TTC549 (cell line): Measurements from ENCODE around the gene MTMR3.

Experiments
- FAIRE-seq: peaks from 2 replicates; lab custom pipeline; 2012; peaks lifted over from hg19 to GRCh38; lab: Jason Lieb, UNC

Gene MTMR3

DNA sequence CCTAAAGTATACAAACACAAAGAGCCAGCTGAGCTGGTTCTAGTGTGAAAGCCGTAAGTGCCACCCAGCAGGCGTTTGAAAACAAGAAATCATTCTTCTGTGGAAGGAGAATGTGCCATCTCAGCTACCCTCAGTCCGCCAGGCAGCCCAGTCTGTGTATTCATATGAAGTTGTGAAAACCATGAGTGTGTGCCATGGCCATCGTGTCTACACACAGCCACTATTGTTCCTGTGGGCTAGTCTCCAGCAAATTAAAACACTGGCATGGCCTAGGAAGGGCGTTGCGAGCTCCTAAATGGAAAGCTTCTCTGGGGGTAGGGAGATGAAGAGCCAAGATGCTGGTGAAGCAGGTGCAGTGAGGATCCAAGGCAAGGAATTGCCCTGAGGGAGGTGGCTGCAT, 145.8 kb downstream of the MTMR3 start:
- FAIRE-seq: no peak

DNA sequence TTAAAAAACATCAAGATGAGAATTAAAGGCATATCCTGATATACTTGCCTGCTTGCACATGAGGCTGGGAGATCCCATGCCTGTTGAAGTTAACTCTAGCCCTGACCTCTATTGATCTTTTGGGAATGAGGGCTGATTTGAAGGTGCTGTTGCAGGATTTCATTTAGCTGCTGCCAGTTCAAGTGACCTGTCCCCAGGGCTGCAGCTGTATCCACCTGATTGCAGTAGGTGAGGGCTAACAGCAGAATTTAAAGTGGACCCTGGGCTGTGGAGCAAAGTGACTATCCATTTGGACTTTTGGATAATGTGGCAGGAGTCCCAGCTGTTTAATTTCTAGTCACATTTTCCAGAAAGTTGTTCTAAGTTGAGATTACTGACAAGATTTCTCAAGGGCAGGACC, 146.5 kb downstream of the MTMR3 start:
- no peak for FAIRE-seq

DNA sequence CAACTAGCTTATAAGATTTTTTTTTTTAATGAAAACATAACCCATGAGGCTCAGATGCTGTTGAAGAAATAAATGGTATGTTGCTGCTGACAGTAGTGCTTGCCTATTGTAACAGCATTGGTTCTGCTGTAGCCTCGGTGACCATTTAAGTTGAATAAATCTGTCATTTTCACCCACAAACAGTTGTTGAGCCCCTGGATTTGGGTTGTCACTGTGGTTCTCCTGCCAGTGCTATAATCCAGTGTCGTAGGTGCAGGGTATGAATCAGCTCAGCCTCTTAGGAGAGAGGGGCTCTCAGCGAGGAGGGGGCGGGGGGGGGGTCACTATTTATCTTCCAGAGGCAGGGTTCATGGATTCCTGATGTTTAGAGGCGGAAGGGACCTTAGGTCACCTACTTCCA, 147.4 kb downstream of the MTMR3 start:
- FAIRE-seq: no peak

DNA sequence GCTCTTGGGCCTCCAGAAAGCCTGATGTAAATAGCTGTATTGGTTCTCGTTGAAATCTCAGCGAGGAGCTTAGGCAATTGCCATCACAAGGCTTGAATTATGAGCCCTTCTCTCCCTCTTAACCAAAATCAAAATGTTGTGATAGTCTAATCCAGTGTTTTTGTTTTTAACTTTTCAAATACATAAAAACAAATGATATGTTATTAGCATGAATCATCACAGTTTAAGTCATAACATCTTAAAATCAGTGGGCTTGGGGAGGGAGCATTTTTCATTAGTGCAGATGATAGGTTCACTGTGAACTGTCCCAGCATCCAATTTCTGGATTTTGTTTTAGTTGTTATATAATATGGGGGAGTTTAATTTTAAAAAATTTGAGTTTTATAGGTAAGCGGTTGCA, 148.4 kb downstream of the MTMR3 start:
- no peak for FAIRE-seq

DNA sequence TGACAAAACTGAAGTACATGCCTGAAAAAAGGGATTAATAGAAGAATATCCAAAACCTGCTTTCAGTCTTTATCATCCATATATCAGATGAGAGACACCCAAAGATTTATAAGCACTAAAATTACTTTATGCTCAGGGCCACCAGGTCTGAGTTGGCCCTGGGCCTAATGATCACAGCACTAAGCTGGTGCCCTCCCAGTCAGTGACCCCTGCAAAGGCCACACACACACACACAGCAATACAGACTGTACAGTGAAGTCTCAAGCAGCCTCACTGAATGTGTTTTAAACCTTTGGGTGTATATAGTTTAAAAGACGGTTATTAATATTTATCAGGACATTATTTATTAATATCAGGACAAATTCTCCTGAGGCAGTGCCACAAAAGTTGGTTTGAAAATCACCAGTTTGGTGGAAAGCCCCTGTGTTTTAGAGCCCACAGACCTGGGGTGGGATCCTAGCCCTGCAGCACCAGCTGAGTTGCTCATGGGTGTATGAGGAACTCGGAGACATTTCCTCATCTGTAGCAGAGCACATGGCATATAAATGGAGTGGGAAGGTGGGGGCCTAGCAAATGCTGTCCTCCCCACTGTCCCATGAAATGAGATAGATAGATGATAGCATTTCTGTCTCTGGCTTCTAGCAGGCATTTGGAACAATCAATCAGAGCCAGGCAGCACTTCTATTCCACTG, 148.9 kb downstream of the MTMR3 start:
- no peak for FAIRE-seq

DNA sequence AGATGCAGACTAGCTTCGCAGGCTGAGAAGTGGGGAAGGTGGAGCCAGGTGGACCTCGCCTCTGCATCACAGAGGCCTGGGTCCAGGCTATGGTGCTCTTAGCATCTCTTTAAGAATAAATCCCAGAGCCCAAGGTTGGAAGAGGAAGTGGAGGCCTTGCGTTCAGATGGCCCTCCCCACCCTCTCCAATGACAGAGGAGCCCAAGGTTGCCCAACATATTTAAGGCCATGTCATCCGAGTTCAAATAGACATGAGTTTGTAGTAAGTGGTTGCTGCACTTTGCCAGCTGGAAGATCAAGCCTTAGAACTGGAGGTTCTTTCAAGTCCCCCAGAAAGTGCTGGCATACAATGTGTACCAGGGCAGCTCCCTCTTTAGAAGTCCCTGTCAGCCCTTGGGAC, 150.2 kb downstream of the MTMR3 start:
- FAIRE-seq: no peak

DNA sequence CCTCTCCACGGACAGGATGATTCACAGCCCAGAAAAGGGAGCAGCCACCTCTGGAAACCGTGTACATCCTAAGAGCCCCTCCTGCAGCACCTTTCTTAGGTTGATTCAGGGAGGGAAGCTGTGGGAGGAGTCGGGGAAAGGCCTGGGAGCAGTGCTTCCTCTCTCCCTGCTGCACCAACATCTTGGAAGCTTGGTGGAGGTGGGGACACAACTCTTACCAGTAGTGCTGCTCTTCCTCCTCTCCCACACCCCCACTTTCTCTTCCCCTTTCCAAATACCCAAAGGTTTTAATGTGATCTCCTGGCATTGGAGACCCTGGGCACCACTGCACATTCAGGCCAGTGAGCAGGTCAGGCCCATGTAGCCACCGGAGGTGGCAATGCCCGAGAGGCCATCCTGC, 150.9 kb downstream of the MTMR3 start:
- FAIRE-seq: no peak

DNA sequence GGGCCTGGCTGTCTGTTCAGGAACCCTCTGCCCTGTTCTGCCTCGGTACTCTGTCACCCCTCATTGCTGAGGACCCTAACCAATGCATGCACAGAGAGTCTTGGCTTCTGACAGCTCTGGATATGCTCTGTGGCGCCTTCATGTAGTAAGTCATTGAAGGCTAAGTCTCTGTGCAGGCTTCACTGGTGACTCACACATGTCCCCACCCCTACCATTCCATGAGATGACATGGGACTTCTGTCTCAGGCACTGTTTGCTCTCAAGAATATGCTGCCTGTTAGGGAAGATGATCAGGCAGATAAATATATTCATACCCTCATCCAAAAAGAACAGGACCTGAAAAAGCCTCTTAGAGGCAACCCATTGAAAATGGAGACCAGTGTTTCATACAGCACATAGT, 153.7 kb downstream of the MTMR3 start:
- no peak for FAIRE-seq

DNA sequence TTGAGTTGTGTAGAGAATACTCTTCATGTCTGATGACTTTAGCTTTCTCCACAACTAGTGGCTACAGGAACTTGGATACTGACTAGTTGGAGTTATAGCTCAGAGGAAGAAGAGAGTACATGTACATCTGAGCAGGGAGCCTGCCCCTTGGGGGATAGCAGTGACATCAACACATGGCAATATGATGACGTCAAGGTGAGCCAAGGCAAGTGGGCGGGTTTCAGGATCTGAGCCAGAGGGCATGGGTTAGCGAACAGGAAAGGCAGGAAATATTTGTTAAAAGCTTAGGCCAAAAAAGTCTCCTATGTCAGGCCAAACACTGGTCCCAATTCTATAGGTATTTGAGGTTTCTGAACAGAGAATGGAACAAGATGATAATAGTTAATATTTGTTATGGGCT, 155.2 kb downstream of the MTMR3 start:
- FAIRE-seq: no peak

DNA sequence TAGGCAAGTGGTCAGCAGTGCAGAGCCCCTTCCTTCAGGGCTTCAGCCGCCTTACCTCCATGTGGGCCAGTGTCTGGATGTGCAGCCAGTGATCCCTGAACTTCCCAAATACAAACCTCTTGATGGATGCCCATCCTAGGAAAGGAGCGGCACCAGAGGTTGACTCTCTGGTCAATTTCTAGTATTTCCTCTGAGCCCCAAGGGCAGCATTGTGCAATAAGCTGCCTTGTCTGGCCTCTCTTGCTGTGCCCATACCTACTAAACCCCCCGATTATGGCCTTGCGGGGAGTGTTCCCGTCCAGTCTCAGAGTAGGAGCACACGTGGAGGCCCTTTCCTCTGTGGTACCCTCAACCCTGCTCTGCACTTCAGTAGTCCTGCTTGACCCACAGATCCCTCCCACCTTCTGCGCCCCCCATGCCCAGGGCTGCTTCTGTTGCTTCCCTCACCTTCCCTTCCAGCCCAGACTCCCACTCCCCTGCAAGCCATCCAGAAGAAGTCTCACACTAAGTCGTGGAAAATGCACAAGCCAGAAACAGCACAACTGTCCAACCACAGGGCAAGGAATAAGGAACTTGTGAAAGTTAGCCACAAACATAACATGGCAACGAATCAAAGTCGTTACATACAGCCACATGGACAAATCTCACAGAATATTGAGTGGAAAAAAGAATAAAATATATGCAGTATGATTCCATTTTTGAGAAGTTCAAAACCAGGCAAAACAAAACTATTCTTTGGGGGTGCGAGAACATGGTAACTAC, 157.7 kb downstream of the MTMR3 start:
- FAIRE-seq: no peak

DNA sequence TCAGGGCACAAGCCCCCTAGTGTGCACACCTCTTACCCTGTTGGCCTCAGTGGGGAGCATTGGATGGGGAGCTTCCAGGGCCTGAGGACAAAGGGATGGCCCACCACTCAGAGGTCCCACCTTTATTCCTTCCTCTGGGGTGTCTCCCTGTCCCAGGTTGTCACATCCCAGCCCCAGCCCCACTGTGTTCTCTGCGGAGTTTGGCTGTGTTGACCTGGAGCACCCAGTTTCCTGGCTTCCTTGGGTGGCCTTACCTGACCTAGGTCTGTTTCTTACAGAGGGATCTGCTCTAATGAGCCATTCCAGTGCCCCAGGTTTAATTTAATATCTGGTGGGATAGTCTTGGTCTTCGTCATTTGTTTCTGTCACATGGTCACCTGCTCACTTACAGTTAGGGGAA, 158.5 kb downstream of the MTMR3 start:
- FAIRE-seq: no peak

DNA sequence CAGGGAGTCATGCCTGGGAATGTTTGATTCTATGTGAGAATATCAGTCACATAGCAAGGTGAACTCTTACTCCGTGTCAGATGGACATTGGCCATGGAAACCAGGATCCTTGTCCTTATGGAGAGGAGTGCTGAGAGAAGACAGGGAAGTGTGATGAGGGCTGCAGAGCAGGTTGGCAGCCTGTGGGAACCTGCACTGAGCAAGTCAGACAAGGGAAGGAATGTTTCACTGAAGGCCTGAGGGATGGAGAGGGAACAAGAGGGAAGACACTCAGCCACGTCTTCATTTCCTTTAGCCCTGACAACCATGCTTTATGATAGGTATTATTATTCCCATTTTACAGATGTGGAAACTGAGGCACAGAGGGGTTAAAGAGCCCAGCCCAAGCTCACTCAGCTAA, 158.9 kb downstream of the MTMR3 start:
- FAIRE-seq: no peak

DNA sequence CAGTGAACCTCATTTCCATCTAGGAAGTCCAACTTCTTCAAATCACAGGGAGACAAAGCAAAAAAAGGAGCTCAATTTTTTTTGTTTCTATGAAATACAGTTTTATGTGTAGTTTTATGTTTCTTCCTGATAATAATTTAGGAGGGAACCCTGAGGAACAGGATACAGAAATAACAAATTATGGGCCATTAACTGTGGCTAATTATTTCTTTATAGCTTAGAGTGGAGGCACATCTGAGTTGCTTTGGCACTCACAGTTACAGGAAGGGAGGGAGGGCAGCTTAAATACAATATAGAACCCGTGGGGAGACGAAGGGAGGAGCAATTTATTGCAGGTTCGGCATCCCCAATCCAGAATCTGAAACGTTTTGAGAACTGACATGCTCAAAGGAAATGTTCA, 160.2 kb downstream of the MTMR3 start:
- no peak for FAIRE-seq

DNA sequence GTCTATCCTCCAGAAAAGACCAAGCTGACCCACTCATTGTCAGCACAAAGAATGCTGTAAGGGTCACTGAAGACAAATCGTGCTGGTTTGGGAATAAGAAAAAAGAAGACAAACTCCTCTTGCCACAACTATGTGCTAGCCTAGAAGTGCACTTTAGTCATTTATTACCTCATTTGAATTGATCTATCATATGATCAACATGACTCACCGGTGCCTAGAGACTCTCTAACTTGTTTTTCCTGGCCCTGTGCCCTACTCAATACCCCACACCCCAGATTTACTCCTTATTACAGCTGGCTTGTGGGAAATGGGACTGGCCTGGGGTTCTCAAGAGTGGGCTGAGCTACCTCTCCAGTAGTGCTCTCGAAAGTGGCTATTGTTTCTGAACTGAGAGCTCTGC, 161.4 kb downstream of the MTMR3 start:
- no peak for FAIRE-seq

DNA sequence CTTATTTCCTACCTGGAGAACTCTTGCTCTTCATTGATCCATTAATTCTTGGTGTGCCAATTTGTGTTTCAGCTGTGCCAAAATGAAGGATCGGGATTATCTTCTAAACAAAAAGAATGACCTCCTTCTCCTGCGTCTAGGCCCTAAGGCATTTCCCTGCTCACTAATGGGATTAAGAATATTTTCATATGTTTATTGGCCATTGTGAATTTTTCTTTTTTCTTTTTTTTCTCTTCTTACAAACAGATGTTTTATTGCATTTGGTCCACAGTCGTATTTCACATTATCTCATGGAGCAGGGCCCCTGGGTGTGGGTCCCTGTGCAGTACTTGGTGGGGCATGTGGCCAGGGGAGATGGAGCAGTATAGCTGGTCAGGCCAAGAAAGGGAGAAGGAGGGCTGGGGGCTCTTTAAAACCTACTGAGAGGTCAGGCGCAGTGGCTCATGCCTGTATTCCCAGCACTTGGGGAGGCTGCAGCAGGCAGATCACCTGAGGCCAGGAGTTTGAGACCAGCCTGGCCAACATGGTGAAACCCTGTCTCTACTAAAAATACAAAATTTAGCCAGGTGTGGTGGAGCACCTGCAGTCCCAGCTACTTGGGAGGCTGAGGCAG, 162.0 kb downstream of the MTMR3 start:
- FAIRE-seq: no peak

DNA sequence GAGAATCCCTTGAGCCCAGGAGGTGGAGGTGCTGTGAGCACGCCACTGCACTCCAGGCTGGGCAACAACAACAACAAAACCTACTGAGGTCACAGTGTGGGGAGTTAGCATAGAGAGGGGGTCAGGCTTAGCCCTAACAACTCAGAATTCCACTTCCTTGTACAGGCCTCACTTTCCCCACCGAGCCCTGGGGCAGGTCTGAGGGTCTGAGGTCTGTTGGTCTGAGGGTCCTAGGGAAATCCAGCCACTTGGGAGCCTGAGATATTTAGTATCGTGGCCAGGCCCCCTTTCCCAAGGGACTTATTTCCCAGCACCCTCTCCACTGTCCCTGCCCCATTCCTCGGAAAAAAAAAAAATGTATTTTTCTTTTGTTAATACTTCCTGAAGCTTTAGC, 162.5 kb downstream of the MTMR3 start:
- no peak for FAIRE-seq

DNA sequence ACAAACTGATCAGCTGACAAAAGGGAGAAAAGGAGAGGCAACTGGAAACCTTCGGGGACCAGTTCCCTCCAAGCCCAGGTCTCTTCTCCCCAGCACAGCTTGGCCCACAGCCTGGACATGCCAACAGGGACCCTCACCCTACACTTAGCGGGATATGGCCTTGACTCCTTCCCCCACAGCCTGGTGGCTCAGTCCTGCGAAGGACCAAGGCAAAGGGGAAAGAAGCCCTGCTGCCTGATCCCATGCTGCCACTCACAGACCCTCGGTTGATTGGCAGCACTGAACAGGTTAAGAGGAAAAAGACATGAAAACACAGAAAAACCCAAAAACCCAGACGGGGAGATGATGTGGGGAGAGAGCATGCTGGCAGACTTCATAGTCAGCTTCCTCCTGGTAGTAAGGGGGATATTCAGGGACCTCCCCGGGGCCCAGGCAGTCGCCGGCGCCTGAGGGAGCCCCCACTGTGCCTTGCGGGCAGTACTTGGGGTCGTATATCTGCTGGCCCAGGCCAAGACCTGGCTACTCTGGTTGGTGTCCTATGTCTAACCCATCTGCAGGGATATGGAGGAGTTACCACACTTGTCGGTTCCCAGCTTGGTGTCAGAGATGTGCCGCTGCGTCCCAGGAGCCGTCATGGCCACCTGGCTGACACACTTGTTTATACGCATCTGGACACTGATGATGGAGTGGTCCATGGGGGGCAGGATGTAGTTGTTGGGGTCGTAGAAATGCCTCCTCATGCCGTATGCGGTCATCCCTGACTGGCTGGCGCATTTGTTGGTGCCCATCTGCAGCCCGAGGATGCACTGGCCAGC, 163.1 kb downstream of the MTMR3 start:
- FAIRE-seq: no peak

DNA sequence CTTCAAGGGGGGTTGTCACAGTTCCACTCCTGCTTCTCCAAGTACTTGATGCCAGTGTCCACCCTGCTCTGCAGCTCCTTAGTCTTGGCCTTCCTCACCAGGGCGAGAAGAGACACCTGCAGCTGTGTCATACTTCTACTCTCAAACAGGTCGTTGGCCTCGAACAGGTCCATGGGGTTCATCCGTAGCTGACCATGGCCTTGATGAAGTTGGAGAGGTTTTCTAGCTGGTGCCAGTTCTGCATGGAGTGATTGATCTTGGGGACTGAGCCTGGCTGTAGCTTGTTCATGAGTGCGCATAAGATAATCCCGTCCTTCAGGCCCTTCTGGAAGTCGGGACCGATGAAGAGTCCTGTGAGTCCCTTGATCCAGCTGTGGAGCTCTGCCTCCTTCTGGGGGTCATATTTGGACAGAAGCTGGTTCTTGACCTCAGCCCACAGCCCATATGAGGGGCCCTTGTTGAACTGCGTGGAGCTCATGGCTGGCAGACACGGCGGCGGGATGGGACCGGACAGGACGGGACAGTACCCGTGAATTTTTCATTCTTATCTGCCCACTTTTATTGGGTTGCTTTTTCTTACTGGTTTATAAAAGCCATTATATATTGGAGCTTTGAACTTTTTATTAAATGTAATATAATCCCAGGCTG, 163.9 kb downstream of the MTMR3 start:
- FAIRE-seq: no peak

DNA sequence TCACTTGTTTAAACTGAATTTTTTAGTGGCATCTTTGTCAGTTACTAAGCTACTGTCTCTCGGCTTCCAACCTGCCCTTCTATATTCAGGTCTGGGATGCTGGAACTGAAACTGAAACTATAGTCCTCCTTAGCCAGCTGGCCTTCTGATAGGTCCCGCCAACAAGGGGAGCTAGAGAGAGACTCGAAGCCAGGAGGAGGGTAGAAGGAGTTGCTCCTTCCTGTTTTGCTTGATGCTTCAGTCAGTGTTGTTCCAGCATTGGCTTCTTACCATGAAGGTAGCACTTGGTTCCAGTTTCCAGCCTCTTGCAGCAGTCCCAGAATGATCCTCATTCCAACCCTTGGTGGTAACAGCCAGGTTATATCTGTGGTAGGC, 164.4 kb downstream of the MTMR3 start:
- no peak for FAIRE-seq

DNA sequence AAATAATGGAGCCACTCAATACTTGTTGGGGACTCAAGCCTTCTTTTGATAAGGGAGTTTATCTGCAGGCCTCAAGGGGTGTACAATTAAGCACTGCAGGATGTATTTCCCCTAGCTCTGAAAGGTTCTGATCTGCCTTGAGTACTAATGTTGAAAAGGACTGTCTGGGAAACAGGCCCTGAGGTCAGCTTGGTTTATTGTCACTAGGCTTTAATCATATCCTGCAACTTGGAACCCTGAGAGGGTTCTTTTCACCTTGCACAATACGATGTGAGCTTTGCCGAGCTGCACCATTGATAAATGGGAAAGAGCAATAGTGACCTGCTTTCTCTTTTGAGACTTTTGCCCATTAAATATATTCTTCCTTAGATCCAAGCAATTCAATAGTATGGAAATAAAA, 165.7 kb downstream of the MTMR3 start:
- no peak for FAIRE-seq

DNA sequence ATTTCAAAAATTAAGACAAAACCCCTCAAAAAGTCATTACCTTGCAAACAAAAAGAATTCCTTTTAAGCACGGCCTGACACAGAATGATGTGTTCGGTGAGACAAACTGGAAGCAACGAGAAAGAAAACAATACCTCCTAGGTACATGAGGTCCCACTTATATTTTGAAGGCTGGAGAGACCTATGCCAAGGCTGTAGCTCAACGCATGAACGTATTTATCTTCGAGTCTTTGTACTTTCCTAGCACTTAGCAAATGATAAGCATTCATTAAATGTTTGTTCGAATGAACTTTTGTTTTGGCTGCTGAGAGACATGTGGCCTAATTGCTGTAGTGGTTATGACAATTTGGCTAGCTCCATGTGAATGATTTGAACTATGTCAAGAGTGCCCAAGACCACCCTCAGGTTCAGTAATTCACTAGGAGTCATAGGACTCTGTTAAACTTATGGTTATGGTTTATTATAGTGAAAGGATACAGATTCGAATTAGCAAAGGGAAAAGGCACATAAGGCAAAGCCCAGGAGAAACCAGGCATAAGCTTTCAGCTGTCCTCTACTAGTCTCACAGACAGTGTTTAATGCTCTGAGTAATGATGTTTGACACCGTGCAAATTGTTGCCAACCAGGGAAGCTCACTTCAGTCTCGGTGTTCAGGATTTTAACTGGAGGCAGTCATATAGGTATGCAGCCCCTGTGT, 171.2 kb downstream of the MTMR3 start:
- FAIRE-seq: no peak

DNA sequence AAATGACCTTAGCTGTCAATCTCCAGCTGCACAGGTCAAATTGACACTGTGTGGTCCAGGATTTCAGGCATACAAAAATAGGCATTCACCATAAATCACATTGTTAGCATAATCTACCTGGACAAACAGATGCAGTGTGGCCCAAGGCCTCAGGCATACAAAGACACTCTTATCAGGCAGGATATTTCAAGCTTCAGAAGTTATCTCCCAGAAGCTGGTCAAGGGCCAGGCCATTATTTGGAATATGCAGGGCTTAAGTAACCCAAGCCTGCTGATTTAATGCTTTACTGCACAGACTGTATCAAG, 171.7 kb downstream of the MTMR3 start:
- FAIRE-seq: no peak
